ENCODE results near the gene TAPT1. TPM values are rescaled to one million over a fixed set of nuclear protein-coding genes. Genes with fewer than 3 reads are reported as not detected.

The TAPT1 gene
- total and polyA plus RNA-seq, 2 donors (not counting 3 experiments of a cell fraction or from before 2014, with no cell fraction given): 6.9 to 17.5 TPM

DNA sequence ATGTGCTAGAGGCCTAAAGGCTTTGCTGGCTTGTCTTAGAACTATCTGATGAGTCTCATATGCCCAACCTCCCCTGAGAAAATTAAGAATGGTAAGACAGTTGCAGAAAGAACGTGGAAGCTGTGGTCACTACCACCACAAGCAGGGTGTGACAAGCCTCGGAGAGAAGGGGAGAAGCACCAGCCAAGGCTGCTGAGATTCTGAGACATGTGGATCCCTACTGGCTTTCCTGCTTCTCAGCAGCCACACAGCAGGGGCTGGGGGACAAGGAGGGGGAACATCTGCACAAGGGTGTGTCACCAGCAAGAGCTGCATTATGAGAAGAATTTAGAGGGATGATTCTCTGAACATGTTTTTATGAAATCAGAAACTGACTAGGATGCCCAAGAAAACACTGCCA, 19.4 kb downstream of the TAPT1 start:
- dilution Hi-C loops (cut with MboI; ENCODE audit: extremely low pct_ligation_motif_present, low sequenced_read_pairs) (no loop called here), intact Hi-C loops (cut with micrococcal nuclease) (no loop called here)
- Histone ChIP-seq H3K79me2 (ENCODE audit: control insufficient read depth, insufficient read depth, low read length) (no peaks in the 10 kb centered on the region), H3K9me1 (replicated peaks; ENCODE audit: control insufficient read depth, extremely low read depth, insufficient read depth, low read length) (no peaks in the 10 kb centered on the region), H3K27ac (ENCODE audit: insufficient read depth, low read depth, low read length) (no peak overlapping the region), H3K36me3 (ENCODE audit: control insufficient read depth in 2 of 2, extremely low read depth in 1 of 2, insufficient read depth in 2 of 2, low read length in 2 of 2) (no peaks in the 10 kb centered on the region), H4K20me1 (replicated peaks; ENCODE audit: control insufficient read depth, extremely low read depth, insufficient read depth, low read length) (no peaks in the 10 kb centered on the region), H2AFZ (ENCODE audit: low read depth, low read length) (no peak overlapping the region), H3K4me3 (replicated peaks in 1 of 3; ENCODE audit: insufficient read depth in 1 of 3, low read depth in 1 of 3, low read length in 3 of 3) (no peak overlapping the region), H3K27me3 (ENCODE audit: control insufficient read depth in 2 of 2, insufficient read depth in 2 of 2, low read length in 2 of 2) (no peaks in the 10 kb centered on the region), H3K4me2 (ENCODE audit: insufficient read depth, low read length) (no peak overlapping the region), H3K9me3 (replicated peaks; ENCODE audit: control insufficient read depth, insufficient read depth, low read length) (no peaks in the 10 kb centered on the region), H3K4me1 (ENCODE audit: control insufficient read depth, extremely low read depth, insufficient read depth, low read length) (no peaks in the 10 kb centered on the region), H3K9ac (replicated peaks; ENCODE audit: extremely low read depth, insufficient read depth, low read length) (no peak overlapping the region)
- ChIA-PET CTCF (interaction anchor here (0.8 to 5.8 kb wide), 6 partner anchors 7 to 178 kb away, joined by 3 to 79 read pairs (median 26); no protein-coding TSS in a partner anchor), POLR2A (no interaction called here)
- no peak for TF ChIP-seq MAX (IDR thresholded peaks at IDR 0.05; ENCODE audit: insufficient read depth, insufficient read length)
- DNase-seq (ENCODE audit: low read depth, low spot score) (no peak), FAIRE-seq (no peak)
- BruUV-seq (replicated peaks): no TSS peak

GRCh38 chr4:16206301-16206700, 20.0 kb downstream of the TAPT1 start:
- ChIA-PET POLR2A (no interaction called here), CTCF (interaction anchor here (0.6 to 5.8 kb wide), 26 partner anchors 8 to 746 kb away, joined by 3 to 79 read pairs (median 4); partner anchors contain the start of gene TAPT1)
- Histone ChIP-seq H3K27ac (ENCODE audit: insufficient read depth, low read depth, low read length) (no peak overlapping the region), H3K36me3 (ENCODE audit: control insufficient read depth in 2 of 2, extremely low read depth in 1 of 2, insufficient read depth in 2 of 2, low read length in 2 of 2) (no peaks in the 10 kb centered on the region), H3K9ac (replicated peaks; ENCODE audit: extremely low read depth, insufficient read depth, low read length) (no peak overlapping the region), H4K20me1 (replicated peaks; ENCODE audit: control insufficient read depth, extremely low read depth, insufficient read depth, low read length) (no peaks in the 10 kb centered on the region), H3K27me3 (ENCODE audit: control insufficient read depth in 2 of 2, insufficient read depth in 2 of 2, low read length in 2 of 2) (no peaks in the 10 kb centered on the region), H3K4me2 (ENCODE audit: insufficient read depth, low read length) (no peak overlapping the region), H2AFZ (ENCODE audit: low read depth, low read length) (no peak overlapping the region), H3K9me1 (replicated peaks; ENCODE audit: control insufficient read depth, extremely low read depth, insufficient read depth, low read length) (no peaks in the 10 kb centered on the region), H3K4me1 (ENCODE audit: control insufficient read depth, extremely low read depth, insufficient read depth, low read length) (no peaks in the 10 kb centered on the region), H3K79me2 (ENCODE audit: control insufficient read depth, insufficient read depth, low read length) (no peaks in the 10 kb centered on the region), H3K9me3 (replicated peaks; ENCODE audit: control insufficient read depth, insufficient read depth, low read length) (no peaks in the 10 kb centered on the region), H3K4me3 (replicated peaks in 1 of 3; ENCODE audit: insufficient read depth in 1 of 3, low read depth in 1 of 3, low read length in 3 of 3) (no peak overlapping the region)
- DNase-seq (ENCODE audit: low read depth, low spot score) (no peak), FAIRE-seq (no peak)
- dilution Hi-C loops (cut with MboI; ENCODE audit: extremely low pct_ligation_motif_present, low sequenced_read_pairs): no loop called here
- no peak for TF ChIP-seq CTCF (IDR thresholded peaks at IDR 0.05; ENCODE audit: extremely low read depth in 1 of 2, insufficient read depth in 1 of 2, low read depth in 1 of 2, low read length in 2 of 2)
- BruUV-seq (replicated peaks): no TSS peak
- intact Hi-C loops (cut with micrococcal nuclease): no loop called here
